WERI-Rb-1 (cell line): ENCODE measurements around the gene MYO9A.

Experiments
- DNase-seq: peaks from one replicate; pipeline ENCODE4 v3.0.0-alpha.2; 2020
- H3K27ac ChIP-seq: fragments of 250-450 bp; sonication (Bioruptor Pico); 2 replicates; pipeline ENCODE4 v1.5.1; 2020; ENCODE audit warnings: mild to moderate bottlenecking, moderate library complexity
- H3K27me3 ChIP-seq: fragments of 250-450 bp; sonication (Bioruptor Pico); 2 replicates; pipeline ENCODE4 v1.5.1; 2021; ENCODE audit warnings: mild to moderate bottlenecking, low read depth, moderate library complexity; ENCODE audit not compliant: insufficient read depth, severe bottlenecking
- H3K36me3 ChIP-seq: fragments of 250-450 bp; sonication (Bioruptor Pico); 2 replicates; pipeline ENCODE4 v1.5.1; 2020; ENCODE audit warnings: mild to moderate bottlenecking, moderate library complexity
- H3K4me3 ChIP-seq: 2 replicates; pipeline ENCODE4 v1.5.1; 2011; ENCODE audit warnings: low read depth, mild to moderate bottlenecking, control low read depth, low read length
- H3K9me3 ChIP-seq: fragments of 250-450 bp; sonication (Bioruptor Pico); 2 replicates; pipeline ENCODE4 v1.5.1; 2021; ENCODE audit warnings: mild to moderate bottlenecking, moderate library complexity; ENCODE audit not compliant: severe bottlenecking
- CTCF ChIP-seq: IDR thresholded peaks from 2 replicates; pipeline ENCODE4 v1.5.1; 2011; ENCODE audit warnings: low read depth, mild to moderate bottlenecking, control low read depth, inconsistent platforms, low read length

Gene MYO9A

GRCh38 chr15:71830981-71831380, 287.0 kb downstream of the MYO9A start:
- TF ChIP-seq CTCF, result no peak
- Histone ChIP-seq H3K9me3 (no peaks in the 10 kb centered on the region), H3K27me3 (no peaks in the 10 kb centered on the region), H3K4me3 (no peak overlapping the region), H3K27ac (no peak overlapping the region), H3K36me3 (peaks cover 21% of the 10 kb centered on the region)
- no peak for DNase-seq

DNA sequence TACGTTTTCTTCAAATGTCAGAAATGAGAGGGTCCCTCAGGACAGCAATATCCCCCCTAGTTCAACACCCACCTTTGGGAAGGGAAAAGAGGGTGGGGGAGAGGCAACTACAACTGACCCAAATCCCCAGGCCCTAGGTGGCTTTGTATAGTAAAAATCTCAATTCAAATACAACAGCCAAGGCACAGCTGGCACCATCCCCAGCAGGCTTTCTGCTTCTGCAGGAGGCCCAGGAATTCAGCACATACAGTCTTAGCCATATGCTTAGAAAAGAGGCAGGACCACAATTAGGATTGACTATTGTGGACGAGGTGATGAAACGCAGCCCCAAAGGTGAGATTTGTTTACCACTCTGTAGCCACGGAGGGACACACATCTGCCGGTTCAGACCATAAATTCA, 291.8 kb downstream of the MYO9A start:
- Histone ChIP-seq H3K4me3 (no peak overlapping the region), H3K36me3 (peaks cover 21% of the 10 kb centered on the region), H3K27me3 (no peaks in the 10 kb centered on the region), H3K27ac (no peak overlapping the region), H3K9me3 (peaks cover 12% of the 10 kb centered on the region)
- DNase-seq, result no peak
- no peak for TF ChIP-seq CTCF

DNA sequence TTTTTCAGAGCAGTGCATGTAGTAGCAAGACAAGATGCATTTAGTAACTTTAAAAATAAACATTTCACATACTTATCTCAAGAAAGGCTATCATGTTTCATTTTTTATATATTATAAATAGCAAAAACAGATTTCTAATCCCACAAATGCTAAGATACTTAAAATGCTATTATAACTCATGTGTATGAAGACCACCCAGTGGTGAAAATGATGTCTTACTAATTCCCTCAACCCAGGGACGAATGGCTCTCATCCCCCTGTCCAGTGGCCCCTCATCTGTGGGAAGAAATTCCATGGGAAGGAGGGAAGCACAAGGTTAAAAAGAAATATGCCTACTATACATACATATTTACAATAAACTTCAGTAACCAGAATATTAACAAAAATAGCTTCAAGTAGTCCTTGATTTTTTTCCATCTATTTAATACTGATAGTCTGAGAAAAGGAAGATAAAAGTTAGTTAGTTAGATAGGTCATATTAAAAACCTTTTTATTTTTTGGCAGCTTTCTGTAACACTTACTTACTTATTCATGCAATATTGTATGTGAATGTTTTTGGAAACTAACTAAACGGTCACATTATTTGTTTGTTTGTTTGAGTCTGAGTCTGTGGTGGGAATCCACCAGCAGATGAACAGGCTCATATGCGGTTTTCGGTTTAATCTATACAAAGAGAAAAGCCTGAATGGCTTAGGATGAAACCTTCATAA, 292.8 kb downstream of the MYO9A start:
- H3K36me3 ChIP-seq, result peaks cover 21% of the 10 kb centered on the region
- H3K4me3 ChIP-seq, result no peak overlapping the region
- no peaks in the 10 kb centered on the region for H3K27me3 ChIP-seq
- H3K9me3 ChIP-seq, result peaks cover 18% of the 10 kb centered on the region
- TF ChIP-seq CTCF, result no peak
- H3K27ac ChIP-seq, result no peak overlapping the region
- DNase-seq, result no peak

GRCh38 chr15:71823801-71824200, 294.1 kb downstream of the MYO9A start:
- peaks cover 18% of the 10 kb centered on the region for H3K9me3 ChIP-seq
- no peak overlapping the region for H3K27ac ChIP-seq
- no peak overlapping the region for H3K4me3 ChIP-seq
- DNase-seq, result no peak
- peaks cover 15% of the 10 kb centered on the region for H3K36me3 ChIP-seq
- H3K27me3 ChIP-seq, result no peaks in the 10 kb centered on the region
- no peak for TF ChIP-seq CTCF

- Histone ChIP-seq H3K4me3 (no peak overlapping the region), H3K36me3 (peaks cover 15% of the 10 kb centered on the region), H3K27me3 (no peaks in the 10 kb centered on the region), H3K27ac (no peak overlapping the region), H3K9me3 (peaks cover 18% of the 10 kb centered on the region)
- no peak for DNase-seq
- no peak for TF ChIP-seq CTCF
Measured at GRCh38 chr15:71822890-71823630, 294.9 kb downstream of the MYO9A start.
